Liver (tissue), 2 donors: Measurements from ENCODE around the gene NPEPPS.
A peak's percentile ranks its signal among the peaks of the same experiment; 100 is the strongest.

Experiments
- TF ChIP-seq, protein P1 (sequence below): IDR thresholded peaks from 2 replicates; pipeline ENCODE4 v1.6.1; 2016; ENCODE audit warnings: antibody characterized with exemption, mild to moderate bottlenecking
- TF ChIP-seq, protein P2 (sequence below): fragments of 150-350 bp; IDR thresholded peaks from 2 replicates; pipeline ENCODE4 v1.5.1; 2017; ENCODE audit warnings: improper control_type of control experiment, low read depth, low read length; ENCODE audit not compliant: missing input control
- donor health status: healthy.

DNA sequence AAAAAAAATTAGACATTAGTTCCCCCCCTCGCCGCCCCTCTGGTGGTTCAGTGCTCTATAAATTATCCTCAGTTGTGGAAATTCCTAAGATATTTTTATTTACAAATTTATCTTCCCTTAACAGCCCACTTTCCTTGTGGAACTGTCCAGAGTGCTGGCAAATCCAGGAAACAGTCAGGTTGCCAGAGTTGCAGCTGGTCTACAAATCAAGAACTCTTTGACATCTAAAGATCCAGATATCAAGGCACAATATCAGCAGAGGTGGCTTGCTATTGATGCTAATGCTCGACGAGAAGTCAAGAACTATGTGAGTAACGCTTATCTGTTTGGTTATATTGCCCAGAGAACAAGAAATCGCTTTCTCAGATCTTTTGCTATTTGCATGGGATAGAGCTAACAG lies 121.7 kb downstream of the NPEPPS start:
- TF ChIP-seq, protein P1, sequence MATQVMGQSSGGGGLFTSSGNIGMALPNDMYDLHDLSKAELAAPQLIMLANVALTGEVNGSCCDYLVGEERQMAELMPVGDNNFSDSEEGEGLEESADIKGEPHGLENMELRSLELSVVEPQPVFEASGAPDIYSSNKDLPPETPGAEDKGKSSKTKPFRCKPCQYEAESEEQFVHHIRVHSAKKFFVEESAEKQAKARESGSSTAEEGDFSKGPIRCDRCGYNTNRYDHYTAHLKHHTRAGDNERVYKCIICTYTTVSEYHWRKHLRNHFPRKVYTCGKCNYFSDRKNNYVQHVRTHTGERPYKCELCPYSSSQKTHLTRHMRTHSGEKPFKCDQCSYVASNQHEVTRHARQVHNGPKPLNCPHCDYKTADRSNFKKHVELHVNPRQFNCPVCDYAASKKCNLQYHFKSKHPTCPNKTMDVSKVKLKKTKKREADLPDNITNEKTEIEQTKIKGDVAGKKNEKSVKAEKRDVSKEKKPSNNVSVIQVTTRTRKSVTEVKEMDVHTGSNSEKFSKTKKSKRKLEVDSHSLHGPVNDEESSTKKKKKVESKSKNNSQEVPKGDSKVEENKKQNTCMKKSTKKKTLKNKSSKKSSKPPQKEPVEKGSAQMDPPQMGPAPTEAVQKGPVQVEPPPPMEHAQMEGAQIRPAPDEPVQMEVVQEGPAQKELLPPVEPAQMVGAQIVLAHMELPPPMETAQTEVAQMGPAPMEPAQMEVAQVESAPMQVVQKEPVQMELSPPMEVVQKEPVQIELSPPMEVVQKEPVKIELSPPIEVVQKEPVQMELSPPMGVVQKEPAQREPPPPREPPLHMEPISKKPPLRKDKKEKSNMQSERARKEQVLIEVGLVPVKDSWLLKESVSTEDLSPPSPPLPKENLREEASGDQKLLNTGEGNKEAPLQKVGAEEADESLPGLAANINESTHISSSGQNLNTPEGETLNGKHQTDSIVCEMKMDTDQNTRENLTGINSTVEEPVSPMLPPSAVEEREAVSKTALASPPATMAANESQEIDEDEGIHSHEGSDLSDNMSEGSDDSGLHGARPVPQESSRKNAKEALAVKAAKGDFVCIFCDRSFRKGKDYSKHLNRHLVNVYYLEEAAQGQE, result peak; percentile 95
- TF ChIP-seq, protein P2, sequence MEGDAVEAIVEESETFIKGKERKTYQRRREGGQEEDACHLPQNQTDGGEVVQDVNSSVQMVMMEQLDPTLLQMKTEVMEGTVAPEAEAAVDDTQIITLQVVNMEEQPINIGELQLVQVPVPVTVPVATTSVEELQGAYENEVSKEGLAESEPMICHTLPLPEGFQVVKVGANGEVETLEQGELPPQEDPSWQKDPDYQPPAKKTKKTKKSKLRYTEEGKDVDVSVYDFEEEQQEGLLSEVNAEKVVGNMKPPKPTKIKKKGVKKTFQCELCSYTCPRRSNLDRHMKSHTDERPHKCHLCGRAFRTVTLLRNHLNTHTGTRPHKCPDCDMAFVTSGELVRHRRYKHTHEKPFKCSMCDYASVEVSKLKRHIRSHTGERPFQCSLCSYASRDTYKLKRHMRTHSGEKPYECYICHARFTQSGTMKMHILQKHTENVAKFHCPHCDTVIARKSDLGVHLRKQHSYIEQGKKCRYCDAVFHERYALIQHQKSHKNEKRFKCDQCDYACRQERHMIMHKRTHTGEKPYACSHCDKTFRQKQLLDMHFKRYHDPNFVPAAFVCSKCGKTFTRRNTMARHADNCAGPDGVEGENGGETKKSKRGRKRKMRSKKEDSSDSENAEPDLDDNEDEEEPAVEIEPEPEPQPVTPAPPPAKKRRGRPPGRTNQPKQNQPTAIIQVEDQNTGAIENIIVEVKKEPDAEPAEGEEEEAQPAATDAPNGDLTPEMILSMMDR, result no peak
